K562 (cell line): ENCODE results near the gene MAPK4. TPM values are rescaled to one million over a fixed set of nuclear protein-coding genes. Genes with fewer than 3 reads are reported as not detected.

Experiments used
- ATAC-seq: fragments of 200-7000 bp; cut with Tn5 transposase; 3 replicates; pipeline ENCODE4 v1.9.1; 2020; ENCODE audit warnings: moderate library complexity
- BruUV-seq: library from RNA; stranded (reverse); fragments of 400-500 nt; replicated peaks from 2 replicates; lab custom pipeline; 2021; lab: Mats Ljungman, UMichigan
- CTCF ChIA-PET: fragments of 300-600 bp; formaldehyde crosslinking; extraction: SDS; loops from one replicate; lab custom pipeline; 2021; ENCODE audit warnings: low intra/inter-chr PET ratio; lab: Yijun Ruan, JAX
- POLR2A ChIA-PET: fragments of 300-600, 350-650 bp; sonication (Branson Sonifier 250); formaldehyde crosslinking; extraction: SDS; loops from one replicate; lab custom pipeline; 2021; ENCODE audit warnings: antibody characterized with exemption, inconsistent platforms; lab: Yijun Ruan, JAX
- DNase-seq, 4 experiments: peaks; one replicate each; pipeline versions ENCODE4 v3.0.0 to v3.0.0-alpha.2; 2011 to 2018; ENCODE audit warnings: low spot score in 3 of 4, mixed read lengths in 3 of 4; ENCODE audit errors: extremely low read depth in 1 of 4
- FAIRE-seq: peaks from 2 replicates; lab custom pipeline; 2011; peaks lifted over from hg19 to GRCh38; lab: Jason Lieb, UNC
- H2AFZ ChIP-seq: 2 replicates; pipeline ENCODE4 v1.6.0; 2011; ENCODE audit warnings: low read depth, low read length, control low read depth, inconsistent platforms
- H3K27ac ChIP-seq: fragments of 200-600 bp; 3 replicates; pipeline ENCODE4 v1.8.0; 2011; ENCODE audit warnings: low read depth, mild to moderate bottlenecking, control low read depth, inconsistent platforms, low read length, moderate library complexity, mixed read lengths; ENCODE audit errors: extremely low read depth
- H3K27me3 ChIP-seq, 2 experiments: fragments of 300-600 bp in 1 of 2; 2 replicates in 1 of 2; 3 replicates in 1 of 2; pipeline versions ENCODE4 v1.6.0 to v1.8.0; 2011; ENCODE audit warnings: inconsistent platforms in 2 of 2, low read length in 2 of 2, mild to moderate bottlenecking in 1 of 2, mixed read lengths in 1 of 2, moderate library complexity in 1 of 2; ENCODE audit not compliant: control insufficient read depth in 2 of 2, insufficient read depth in 2 of 2
- H3K36me3 ChIP-seq: fragments of 300-600 bp; 3 replicates; pipeline ENCODE4 v1.8.0; 2011; ENCODE audit warnings: mild to moderate bottlenecking, low read length, inconsistent platforms; ENCODE audit not compliant: control insufficient read depth, insufficient read depth
- H3K4me1 ChIP-seq, 2 experiments: fragments of 200-600 bp in 1 of 2; replicated peaks in 1 of 2; 2 replicates in 1 of 2; 3 replicates in 1 of 2; pipeline versions ENCODE4 v1.5.1 to v1.8.0; 2011; ENCODE audit warnings: inconsistent platforms in 2 of 2, low read length in 2 of 2, mild to moderate bottlenecking in 1 of 2, mixed read lengths in 1 of 2, moderate library complexity in 1 of 2; ENCODE audit not compliant: control insufficient read depth in 2 of 2, insufficient read depth in 2 of 2
- H3K4me2 ChIP-seq: 2 replicates; pipeline ENCODE4 v1.6.1; 2011; ENCODE audit warnings: low read length, control low read depth, inconsistent platforms, mixed read lengths; ENCODE audit not compliant: insufficient read depth
- H3K4me3 ChIP-seq: fragments of 200-600 bp; sonication (generic), shearing (Covaris generic); 2 replicates; pipeline ENCODE4 v1.5.1; 2016; ENCODE audit warnings: control low read depth, inconsistent platforms
- H3K79me2 ChIP-seq: fragments of 200-600 bp; 3 replicates; pipeline ENCODE4 v1.8.0; 2011; ENCODE audit warnings: low read length, inconsistent platforms; ENCODE audit not compliant: control insufficient read depth, insufficient read depth
- H3K9ac ChIP-seq, 2 experiments: 2 replicates each; pipeline versions ENCODE4 v1.6.0 to v1.6.1; 2011; ENCODE audit warnings: low read depth in 2 of 2, low read length in 2 of 2, control low read depth in 1 of 2, inconsistent platforms in 1 of 2, mild to moderate bottlenecking in 1 of 2, mixed read lengths in 1 of 2; ENCODE audit not compliant: insufficient read depth in 1 of 2
- H3K9me1 ChIP-seq: one replicate; pipeline ENCODE4 v1.6.0; 2011; ENCODE audit warnings: inconsistent platforms, mild to moderate bottlenecking, low read length, moderate library complexity; ENCODE audit not compliant: control insufficient read depth, insufficient read depth
- H3K9me3 ChIP-seq: replicated peaks from 2 replicates; pipeline ENCODE4 v1.5.1; 2011; ENCODE audit warnings: low read depth, low read length, inconsistent platforms; ENCODE audit not compliant: control insufficient read depth, insufficient read depth
- H4K20me1 ChIP-seq: replicated peaks from 2 replicates; pipeline ENCODE4 v1.6.1; 2011; ENCODE audit warnings: low read length, inconsistent platforms, mixed read lengths; ENCODE audit not compliant: control insufficient read depth, insufficient read depth
- ARID2 ChIP-seq: fragments of 450-650 bp; IDR thresholded peaks from 2 replicates; pipeline ENCODE4 v1.6.1; 2017; ENCODE audit warnings: antibody characterized with exemption, mild to moderate bottlenecking
- CEBPB ChIP-seq: fragments of 450-650 bp; IDR thresholded peaks from 2 replicates; pipeline ENCODE4 v1.6.1; 2016; ENCODE audit warnings: missing genetic modification characterization, missing compliant biosample characterization
- CHD4 ChIP-seq: fragments of 200-600 bp; sonication (generic); IDR thresholded peaks from 3 replicates; pipeline ENCODE4 v1.6.1; 2012; ENCODE audit warnings: low read depth, mild to moderate bottlenecking, mixed read lengths, low read length, inconsistent platforms; ENCODE audit not compliant: insufficient read depth, insufficient replicate concordance, poor library complexity, severe bottlenecking
- KDM1A ChIP-seq, 2 experiments: fragments of 450-650 bp; IDR thresholded peaks; 2 replicates each; pipeline ENCODE4 v1.6.1; 2016; ENCODE audit warnings: mild to moderate bottlenecking in 2 of 2
- MEF2D ChIP-seq: conservative IDR thresholded peaks from 2 replicates; pipeline ENCODE4 v1.6.1; 2016; ENCODE audit warnings: low read depth, missing genetic modification characterization, missing compliant biosample characterization
- NFXL1 ChIP-seq: fragments of 450-650 bp; formaldehyde crosslinking; IDR thresholded peaks from 2 replicates; pipeline ENCODE4 v1.4.0; 2021; ENCODE audit warnings: mild to moderate bottlenecking
- NR1H2 ChIP-seq: sonication (generic); formaldehyde crosslinking; IDR thresholded peaks from 2 replicates; pipeline ENCODE4 v1.4.0; 2020; ENCODE audit warnings: mild to moderate bottlenecking, missing genetic modification reagents
- SFPQ ChIP-seq: fragments of 200-400 bp; formaldehyde crosslinking; IDR thresholded peaks from 2 replicates; pipeline ENCODE4 v1.6.1; 2017; ENCODE audit warnings: mild to moderate bottlenecking, low read depth, low read length, moderate library complexity
- TFAP4 ChIP-seq: sonication (generic); formaldehyde crosslinking; IDR thresholded peaks from 2 replicates; pipeline ENCODE4 v1.8.0; 2022; ENCODE audit warnings: missing genetic modification reagents, mild to moderate bottlenecking, moderate library complexity, borderline replicate concordance
- ZC3H11A ChIP-seq: IDR thresholded peaks from 2 replicates; pipeline ENCODE4 v1.6.1; 2012; ENCODE audit warnings: low read depth, low read length, improper control_type of control experiment
- ZNF212 ChIP-seq: fragments of 450-650 bp; formaldehyde crosslinking; IDR thresholded peaks from 2 replicates; pipeline ENCODE4 v1.4.0; 2020; ENCODE audit warnings: mild to moderate bottlenecking
- ZNF316 ChIP-seq: fragments of 450-650 bp; IDR thresholded peaks from 2 replicates; pipeline ENCODE4 v1.6.1; 2016
- ZNF79 ChIP-seq: fragments of 250-450 bp; sonication (Bioruptor Pico); IDR thresholded peaks from 2 replicates; pipeline ENCODE4 v1.4.0; 2020; ENCODE audit warnings: low read depth, mild to moderate bottlenecking, moderate library complexity
- WGBS: fragments of 100-300 bp; shearing (Covaris generic); methylation state at CpG from one replicate; pipeline ENCODE4 v1.1.6; 2016; ENCODE audit warnings: low coverage, mixed read lengths; ENCODE audit not compliant: insufficient coverage; ENCODE audit errors: missing lambda C conversion rate; 5-methylcytosine and 5-hydroxymethylcytosine counted together
- in situ Hi-C: fragments of 300-500 bp; cut with MboI; formaldehyde crosslinking; loops from 4 replicates; pipeline ENCODE4 v1.15.0; 2018; ENCODE audit warnings: inconsistent platforms, mixed read lengths
- intact Hi-C: fragments of 100-400 bp; cut with micrococcal nuclease; formaldehyde crosslinking; loops from 2 replicates; pipeline ENCODE4 v1.14.2; 2022
- polyA plus RNA-seq, 8 experiments: library from polyadenylated mRNA; depleted of rRNA in 4 of 8; stranded (reverse) in 5 of 8; unstranded in 3 of 8; fragments of >200 nt; fragmentation: Nextera tagmentation in 2 of 8; fragmentation: Illumina TruSeq in 1 of 8; extraction: Ambion mirVana in 2 of 8; extraction: Trizol in 1 of 8; gene quantifications; 2 replicates each; pipeline versions ENCODE4 v1.2.1 to v1.2.3, GENCODE V29; 2011 to 2014; ENCODE audit warnings: inconsistent platforms in 1 of 8, missing spikeins in 1 of 8
- total RNA-seq, 7 experiments: library from RNA; depleted of rRNA in 6 of 7; stranded (reverse); fragments of >200 nt in 6 of 7; fragmentation: Illumina TruSeq in 2 of 7; extraction: Trizol in 2 of 7; gene quantifications; 2 replicates each; pipeline versions ENCODE4 v1.2.1 to v1.2.3, GENCODE V29; 2011 to 2021; ENCODE audit warnings: low replicate concordance in 1 of 7
- TF ChIP-seq, protein P1 (sequence below): fragments of 450-650 bp; formaldehyde crosslinking; IDR thresholded peaks from 2 replicates; pipeline ENCODE4 v1.4.0; 2020; ENCODE audit warnings: mild to moderate bottlenecking, mixed read lengths
- TF ChIP-seq, protein P2 (sequence below): sonication (generic); IDR thresholded peaks from 2 replicates; pipeline ENCODE4 v1.6.1; 2016

The MAPK4 gene
- total and polyA plus RNA-seq, 9 of the 15 experiments (the other 6 are each of a cell fraction or from before 2014, with no cell fraction given), result not detected

DNA sequence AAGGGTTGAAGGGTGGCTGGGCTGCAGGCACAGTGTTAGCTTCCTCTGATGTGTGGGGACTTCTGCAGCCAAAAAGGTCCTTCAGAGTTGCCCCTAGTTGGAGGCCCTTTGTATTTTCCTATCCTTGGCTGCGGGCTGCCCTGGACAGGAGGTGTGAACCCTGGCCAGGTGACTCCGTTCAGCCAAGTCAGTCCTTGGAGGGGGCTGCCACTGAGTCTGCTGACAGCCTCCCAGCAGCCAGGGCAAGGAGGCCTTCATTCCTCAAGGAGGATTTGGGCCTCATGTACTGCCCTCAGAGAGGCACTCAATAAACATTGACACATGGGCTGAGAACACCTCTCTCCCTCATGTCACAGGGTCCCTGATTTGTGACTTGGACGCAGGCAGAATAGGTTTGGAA lies 62.4 kb downstream of the MAPK4 start:
- no peaks in the 10 kb centered on the region for H3K9me3 ChIP-seq
- H4K20me1 ChIP-seq, result no peaks in the 10 kb centered on the region
- no peaks in the 10 kb centered on the region for H3K36me3 ChIP-seq
- DNase-seq, result no peak
- 0% methylated on average over 3 of the region's 3 CpGs for WGBS
- H3K27me3 ChIP-seq, result no peaks in the 10 kb centered on the region
- H3K9me1 ChIP-seq, result no peaks in the 10 kb centered on the region
- no peak overlapping the region for H2AFZ ChIP-seq
- ChIA-PET POLR2A (no interaction called here), CTCF (no interaction called here)
- H3K27ac ChIP-seq, result no peak overlapping the region
- BruUV-seq, result no TSS peak
- no peak overlapping the region for H3K9ac ChIP-seq
- intact Hi-C loops, result no loop called here
- H3K4me2 ChIP-seq, result no peak overlapping the region
- FAIRE-seq, result no peak
- ATAC-seq, result no peak
- H3K4me3 ChIP-seq, result no peak overlapping the region
- H3K4me1 ChIP-seq, result no peaks in the 10 kb centered on the region
- in situ Hi-C loops, result no loop called here
- no peaks in the 10 kb centered on the region for H3K79me2 ChIP-seq
- TF ChIP-seq MEF2D (tag), result no peak
- TF ChIP-seq, protein P1, sequence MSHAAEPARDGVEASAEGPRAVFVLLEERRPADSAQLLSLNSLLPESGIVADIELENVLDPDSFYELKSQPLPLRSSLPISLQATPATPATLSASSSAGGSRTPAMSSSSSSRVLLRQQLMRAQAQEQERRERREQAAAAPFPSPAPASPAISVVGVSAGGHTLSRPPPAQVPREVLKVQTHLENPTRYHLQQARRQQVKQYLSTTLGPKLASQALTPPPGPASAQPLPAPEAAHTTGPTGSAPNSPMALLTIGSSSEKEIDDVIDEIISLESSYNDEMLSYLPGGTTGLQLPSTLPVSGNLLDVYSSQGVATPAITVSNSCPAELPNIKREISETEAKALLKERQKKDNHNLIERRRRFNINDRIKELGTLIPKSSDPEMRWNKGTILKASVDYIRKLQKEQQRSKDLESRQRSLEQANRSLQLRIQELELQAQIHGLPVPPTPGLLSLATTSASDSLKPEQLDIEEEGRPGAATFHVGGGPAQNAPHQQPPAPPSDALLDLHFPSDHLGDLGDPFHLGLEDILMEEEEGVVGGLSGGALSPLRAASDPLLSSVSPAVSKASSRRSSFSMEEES (CRISPR knock-in tag), result no peak
- no peak for TF ChIP-seq CEBPB (tag)
- TF ChIP-seq SFPQ, result no peak
- no peak for TF ChIP-seq NFXL1
- no peak for TF ChIP-seq CHD4
- TF ChIP-seq ARID2, result no peak
- TF ChIP-seq NR1H2 (CRISPR knock-in tag), result no peak
- no peak for TF ChIP-seq ZNF212
- no peak for TF ChIP-seq ZNF79 (CRISPR knock-in tag)
- TF ChIP-seq KDM1A (IDR thresholded peaks at IDR 0.05), result no peak
- TF ChIP-seq, protein P2, sequence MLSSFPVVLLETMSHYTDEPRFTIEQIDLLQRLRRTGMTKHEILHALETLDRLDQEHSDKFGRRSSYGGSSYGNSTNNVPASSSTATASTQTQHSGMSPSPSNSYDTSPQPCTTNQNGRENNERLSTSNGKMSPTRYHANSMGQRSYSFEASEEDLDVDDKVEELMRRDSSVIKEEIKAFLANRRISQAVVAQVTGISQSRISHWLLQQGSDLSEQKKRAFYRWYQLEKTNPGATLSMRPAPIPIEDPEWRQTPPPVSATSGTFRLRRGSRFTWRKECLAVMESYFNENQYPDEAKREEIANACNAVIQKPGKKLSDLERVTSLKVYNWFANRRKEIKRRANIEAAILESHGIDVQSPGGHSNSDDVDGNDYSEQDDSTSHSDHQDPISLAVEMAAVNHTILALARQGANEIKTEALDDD, result no peak
- no peak for TF ChIP-seq TFAP4
- TF ChIP-seq ZC3H11A, result no peak
- TF ChIP-seq ZNF316, result no peak
